HG03066 (cell line): ENCODE measurements around the gene FOXK1.
"Not testable (repeated sequence)": the region's sequence is repeated elsewhere in the genome, so short reads cannot be mapped to it uniquely, and the experiment has no call there.

Experiments
- ATAC-seq: cut with Tn5 transposase; IDR thresholded peaks from one replicate; pipeline ENCODE4 v1.9.1; 2021; ENCODE audit warnings: low read depth; ENCODE audit not compliant: unreplicated experiment

The FOXK1 gene

GRCh38 chr7:4781366-4782069 is 99.4 kb downstream of the FOXK1 start:
- no peak for ATAC-seq

GRCh38 chr7:4782333-4783291 is 100.5 kb downstream of the FOXK1 start:
- no peak for ATAC-seq

GRCh38 chr7:4783292-4783652 is 101.2 kb downstream of the FOXK1 start:
- no peak for ATAC-seq

GRCh38 chr7:4783762-4784351 is 101.8 kb downstream of the FOXK1 start:
- no peak for ATAC-seq

GRCh38 chr7:4784799-4785198 is 102.7 kb downstream of the FOXK1 start:
- ATAC-seq = no peak

- ATAC-seq = no peak
These were observed 103.3 kb downstream of the FOXK1 start for GRCh38 chr7:4785371-4785770.

- no peak for ATAC-seq
These were observed 103.9 kb downstream of the FOXK1 start for GRCh38 chr7:4786015-4786414.

GRCh38 chr7:4787541-4787940 is 105.4 kb downstream of the FOXK1 start:
- ATAC-seq = no peak

- no peak for ATAC-seq
These were observed 106.0 kb downstream of the FOXK1 start for GRCh38 chr7:4787947-4788626.

- ATAC-seq = no peak
These were observed 106.6 kb downstream of the FOXK1 start for GRCh38 chr7:4788627-4789189.

GRCh38 chr7:4789194-4790077 is 107.3 kb downstream of the FOXK1 start:
- no peak for ATAC-seq

- ATAC-seq = no peak
These were observed 108.0 kb downstream of the FOXK1 start for GRCh38 chr7:4790078-4790465.

GRCh38 chr7:4790516-4790991 is 108.5 kb downstream of the FOXK1 start:
- ATAC-seq = no peak

- ATAC-seq = no peak
These were observed 109.1 kb downstream of the FOXK1 start for GRCh38 chr7:4791101-4791737.

- peak; percentile 51 for ATAC-seq
These were observed 109.8 kb downstream of the FOXK1 start for GRCh38 chr7:4791738-4792536.

- no peak for ATAC-seq
These were observed 110.5 kb downstream of the FOXK1 start for GRCh38 chr7:4792537-4793126.

GRCh38 chr7:4793385-4793993 is 111.4 kb downstream of the FOXK1 start:
- ATAC-seq = not testable (repeated sequence)
